22Rv1 (cell line): Measurements from ENCODE around the gene TUBGCP2.

Source experiments
- H3K27ac ChIP-seq: fragments of 450-650 bp; 2 replicates; pipeline ENCODE4 v1.5.1; 2017
- ZFX ChIP-seq: fragments of 450-650 bp; IDR thresholded peaks from 2 replicates; pipeline ENCODE4 v1.6.1; 2017; ENCODE audit warnings: antibody characterized with exemption, borderline replicate concordance
- TF ChIP-seq, protein P1 (sequence below): fragments of 450-650 bp; IDR thresholded peaks from 2 replicates; pipeline ENCODE4 v1.5.1; 2017; ENCODE audit warnings: mild to moderate bottlenecking

TUBGCP2 gene

DNA sequence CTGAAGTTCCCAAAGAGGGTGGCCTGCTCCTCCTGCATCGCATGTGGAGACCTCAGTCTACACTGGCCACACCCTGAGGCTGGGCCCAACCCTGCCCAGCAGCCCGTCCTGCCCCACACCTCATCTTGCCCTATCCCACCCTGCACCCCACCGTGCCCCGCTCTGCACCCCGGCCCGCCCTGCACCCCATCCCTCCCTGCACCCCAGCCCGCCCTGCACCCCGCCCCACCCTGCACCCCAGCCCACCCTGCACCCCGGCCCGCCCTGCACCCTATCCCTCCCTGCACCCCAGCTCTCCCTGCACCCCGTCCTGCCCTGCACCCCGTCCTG, 56.5 kb downstream of the TUBGCP2 start:
- TF ChIP-seq, protein P1, sequence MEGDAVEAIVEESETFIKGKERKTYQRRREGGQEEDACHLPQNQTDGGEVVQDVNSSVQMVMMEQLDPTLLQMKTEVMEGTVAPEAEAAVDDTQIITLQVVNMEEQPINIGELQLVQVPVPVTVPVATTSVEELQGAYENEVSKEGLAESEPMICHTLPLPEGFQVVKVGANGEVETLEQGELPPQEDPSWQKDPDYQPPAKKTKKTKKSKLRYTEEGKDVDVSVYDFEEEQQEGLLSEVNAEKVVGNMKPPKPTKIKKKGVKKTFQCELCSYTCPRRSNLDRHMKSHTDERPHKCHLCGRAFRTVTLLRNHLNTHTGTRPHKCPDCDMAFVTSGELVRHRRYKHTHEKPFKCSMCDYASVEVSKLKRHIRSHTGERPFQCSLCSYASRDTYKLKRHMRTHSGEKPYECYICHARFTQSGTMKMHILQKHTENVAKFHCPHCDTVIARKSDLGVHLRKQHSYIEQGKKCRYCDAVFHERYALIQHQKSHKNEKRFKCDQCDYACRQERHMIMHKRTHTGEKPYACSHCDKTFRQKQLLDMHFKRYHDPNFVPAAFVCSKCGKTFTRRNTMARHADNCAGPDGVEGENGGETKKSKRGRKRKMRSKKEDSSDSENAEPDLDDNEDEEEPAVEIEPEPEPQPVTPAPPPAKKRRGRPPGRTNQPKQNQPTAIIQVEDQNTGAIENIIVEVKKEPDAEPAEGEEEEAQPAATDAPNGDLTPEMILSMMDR = no peak
- TF ChIP-seq ZFX = no peak
- H3K27ac ChIP-seq = no peak overlapping the region

DNA sequence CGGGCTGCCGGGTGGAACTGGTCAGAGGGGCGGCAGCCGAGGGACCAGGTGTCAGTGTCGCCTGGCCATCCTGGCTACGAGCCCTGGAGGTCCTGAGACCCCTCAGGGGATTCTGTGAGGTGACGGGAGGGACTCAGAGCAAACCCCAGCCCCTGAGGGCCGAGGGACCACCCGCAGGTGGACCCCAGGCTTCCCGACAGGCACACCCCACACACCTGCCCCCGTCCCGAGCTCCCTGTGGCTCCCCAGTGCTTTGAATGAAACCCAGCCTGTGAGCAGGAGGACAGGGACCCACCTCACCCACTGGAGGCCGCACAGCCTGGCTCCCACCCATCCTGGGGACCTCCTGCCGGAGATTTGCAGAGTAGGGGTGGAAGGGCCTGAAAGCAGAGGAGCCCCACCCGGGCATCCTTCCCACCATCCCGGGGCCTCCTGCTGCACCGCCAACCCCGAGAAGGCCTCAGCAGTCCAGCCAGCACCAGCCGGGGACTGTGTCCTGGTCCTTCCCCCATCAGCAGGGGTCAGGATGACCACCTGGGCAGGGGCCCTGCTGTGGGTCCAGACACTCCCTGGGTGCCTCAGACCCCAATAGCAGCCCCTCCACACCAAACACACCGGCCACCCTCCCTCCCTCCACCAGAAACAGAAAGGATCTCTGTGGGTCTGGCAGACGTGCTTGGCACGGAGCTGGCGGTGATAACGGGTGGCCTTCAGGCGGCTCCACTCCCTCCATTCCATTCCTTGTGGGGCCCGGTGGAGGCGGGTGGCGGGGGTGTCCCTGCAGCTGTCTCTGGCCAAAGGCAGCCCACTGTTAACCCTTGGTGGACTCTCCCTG, 57.1 kb downstream of the TUBGCP2 start:
- no peak overlapping the region for H3K27ac ChIP-seq
- TF ChIP-seq ZFX = no peak
- TF ChIP-seq, protein P1 = no peak

DNA sequence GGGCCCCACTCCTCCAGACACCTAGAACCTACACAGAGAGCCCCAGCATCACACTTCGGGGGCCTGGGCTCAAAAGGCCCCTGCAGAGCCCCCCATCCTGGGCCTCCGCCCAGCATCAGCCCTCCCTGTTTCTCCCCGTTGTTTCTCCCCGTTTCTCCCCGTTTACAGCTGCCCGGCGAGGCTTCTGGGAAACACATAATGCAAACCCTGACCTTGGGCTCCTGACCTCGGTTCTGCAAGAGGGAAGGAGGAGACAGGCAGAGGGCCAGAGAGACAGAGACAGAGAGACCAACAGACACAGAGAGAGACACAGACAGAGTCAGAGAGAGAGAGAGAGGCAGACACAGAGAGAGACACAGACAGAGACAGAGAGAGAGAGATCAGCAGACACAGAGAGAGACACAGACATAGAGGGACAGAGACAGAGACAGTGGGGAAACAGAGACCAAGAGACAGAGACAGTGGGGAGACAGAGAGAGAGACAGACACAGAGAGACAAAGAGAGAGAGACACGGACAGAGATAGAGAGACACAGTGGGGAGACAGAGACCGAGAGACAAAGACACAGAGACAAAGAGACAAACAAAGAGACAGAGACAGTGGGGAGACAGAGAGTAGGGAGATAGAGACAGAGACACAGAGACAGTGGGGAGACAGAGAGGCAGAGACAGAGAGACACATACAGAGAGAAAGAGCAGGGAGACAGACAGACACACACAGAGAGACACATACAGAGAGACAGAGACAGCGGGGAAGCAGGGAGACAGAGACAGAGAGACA, 58.5 kb downstream of the TUBGCP2 start:
- TF ChIP-seq ZFX = no peak
- TF ChIP-seq, protein P1 = no peak
- no peak overlapping the region for H3K27ac ChIP-seq

DNA sequence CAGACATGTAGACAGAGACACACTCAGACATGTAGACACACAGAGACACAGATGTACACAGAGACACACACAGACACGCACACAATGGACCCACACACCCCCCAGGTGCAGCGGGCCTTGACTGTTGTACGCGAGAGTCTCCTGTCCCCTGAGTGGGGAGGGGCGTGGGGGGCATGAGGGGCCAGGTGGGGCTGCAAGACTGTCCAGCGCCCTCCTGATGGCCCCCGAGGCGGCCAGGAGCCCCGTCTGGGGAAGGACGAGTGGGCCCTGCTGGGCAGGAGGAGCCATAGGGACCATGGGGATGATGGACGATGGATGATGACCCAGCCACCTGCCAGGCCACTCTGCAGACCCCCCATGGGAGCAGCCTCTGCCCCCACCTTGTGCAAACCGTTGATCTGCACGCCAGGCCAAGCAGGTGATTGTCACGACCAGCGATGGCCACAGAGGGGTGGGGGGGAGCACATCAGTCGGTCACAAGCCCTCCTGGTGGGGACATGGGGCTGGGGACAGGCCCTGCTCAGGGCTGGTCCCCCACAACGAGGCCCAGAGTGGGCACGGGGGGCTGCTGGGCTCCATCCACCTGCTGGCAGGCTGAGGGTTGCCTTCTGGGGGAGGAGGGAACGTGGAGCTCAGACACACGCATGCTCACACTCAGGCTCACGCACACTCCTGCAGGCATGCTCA, 59.4 kb downstream of the TUBGCP2 start:
- no peak overlapping the region for H3K27ac ChIP-seq
- no peak for TF ChIP-seq ZFX

DNA sequence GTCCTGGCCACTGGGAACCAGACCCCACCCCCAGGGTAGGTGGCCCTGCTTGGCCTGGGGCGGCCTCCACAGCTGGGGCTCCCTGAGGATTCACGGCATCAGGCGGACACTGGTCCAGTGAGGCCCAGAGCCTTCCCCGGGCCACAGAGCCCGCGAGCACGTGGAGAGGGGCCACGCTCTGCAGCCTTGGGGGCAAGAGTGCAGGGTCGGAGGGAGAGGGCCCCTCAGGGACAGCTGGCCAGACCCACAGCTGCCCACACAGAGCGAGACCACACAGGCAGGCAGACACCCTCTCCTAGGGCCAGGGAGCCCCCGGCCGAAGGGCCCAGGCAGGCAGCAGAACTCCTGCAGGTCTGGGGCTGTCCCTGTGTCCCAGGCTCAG, 60.3 kb downstream of the TUBGCP2 start:
- no peak overlapping the region for H3K27ac ChIP-seq
- no peak for TF ChIP-seq ZFX

DNA sequence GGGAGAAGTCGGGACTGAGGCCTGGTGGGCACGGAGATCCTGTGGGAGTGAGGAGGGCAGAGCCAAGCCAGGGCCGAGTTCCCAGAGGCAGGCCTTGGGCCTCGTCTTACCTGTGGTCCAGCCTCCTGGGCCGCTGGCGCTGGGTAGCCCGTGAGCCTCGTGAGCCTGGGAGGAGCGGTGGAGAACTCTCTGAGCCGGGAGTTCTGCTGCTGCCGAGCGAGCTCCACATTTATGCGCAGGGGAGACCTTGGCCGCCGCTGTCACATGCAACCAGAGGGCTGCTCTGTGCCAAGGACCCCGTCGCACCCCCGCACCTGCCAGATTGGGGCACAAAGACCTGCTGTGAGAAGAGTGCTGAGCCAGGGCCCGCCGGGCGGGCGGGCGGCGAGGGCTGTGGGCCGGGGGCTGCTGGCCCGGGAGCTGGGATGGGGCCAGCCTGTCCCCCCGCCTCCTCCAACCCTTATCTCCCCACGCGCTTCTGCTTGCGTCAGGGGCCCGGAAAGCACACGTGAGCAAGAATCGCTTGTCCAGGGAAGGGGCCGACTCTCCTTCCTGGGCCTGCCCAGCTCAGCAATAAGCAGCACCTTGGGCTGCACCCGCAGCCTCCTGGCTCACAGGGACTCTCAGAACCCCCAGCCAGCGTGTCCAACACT, 60.9 kb downstream of the TUBGCP2 start:
- no peak overlapping the region for H3K27ac ChIP-seq
- TF ChIP-seq, protein P1 = no peak
- no peak for TF ChIP-seq ZFX

DNA sequence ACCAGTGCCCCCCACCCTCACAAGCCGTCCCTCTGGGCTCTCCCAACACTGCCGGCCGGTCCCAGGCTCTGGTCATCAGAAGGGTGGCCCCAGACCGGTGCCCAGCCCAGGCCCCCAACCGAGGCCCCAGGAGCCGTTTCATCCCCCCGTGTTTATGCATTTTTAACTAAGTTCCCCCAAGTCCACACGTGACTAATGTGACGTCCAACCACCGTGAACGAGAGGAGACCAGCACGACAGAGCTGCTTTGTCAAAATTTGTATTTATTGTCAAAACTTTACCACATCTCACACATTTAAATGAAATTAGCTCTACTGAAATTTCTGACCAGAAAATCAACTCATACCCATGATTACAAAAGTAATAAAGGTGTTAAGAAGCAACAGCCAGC, 62.4 kb downstream of the TUBGCP2 start:
- TF ChIP-seq ZFX = no peak
- TF ChIP-seq, protein P1 = no peak
- no peak overlapping the region for H3K27ac ChIP-seq
